Gastrocnemius medialis (tissue), 4 donors: Measurements from ENCODE around the gene SORBS1.

Experiments used
- POLR2A ChIP-seq, 2 donors: fragments of 450-650 bp; IDR thresholded peaks; one replicate each; pipeline ENCODE4 v1.6.1; 2017; ENCODE audit warnings: antibody characterized with exemption in 2 of 2, mild to moderate bottlenecking in 2 of 2, moderate library complexity in 2 of 2
- TF ChIP-seq, protein P1 (sequence below), 5 experiments: fragments of 450-650 bp in 3 of 5; fragments of 200-600 bp in 2 of 5; sonication (generic) in 2 of 5; IDR thresholded peaks in 4 of 5; conservative IDR thresholded peaks in 1 of 5; 1 replicate in 4 of 5; 2 replicates in 1 of 5; pipeline ENCODE4 v1.5.1; 2016 to 2019; ENCODE audit warnings: antibody characterized with exemption in 5 of 5, mild to moderate bottlenecking in 3 of 5, moderate library complexity in 3 of 5

DNA sequence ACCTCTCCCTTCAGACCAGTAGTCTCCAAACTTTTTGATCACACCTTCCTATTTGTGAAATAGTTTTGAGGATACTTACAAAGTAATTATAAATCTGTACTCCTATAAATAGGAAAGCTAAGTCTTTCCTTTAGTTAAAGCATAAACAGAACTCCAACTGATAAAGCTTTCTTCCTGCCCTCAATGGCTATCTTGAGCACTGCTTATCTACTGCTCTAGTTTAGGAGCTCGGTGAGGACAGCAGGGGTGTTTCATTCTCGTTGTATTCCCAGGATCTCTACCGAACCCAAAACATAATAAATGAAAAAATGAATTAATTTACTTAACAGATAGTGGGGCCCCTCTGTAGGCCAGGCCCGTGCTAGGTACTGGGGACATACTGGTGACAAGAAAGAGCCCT is 17.7 kb downstream of the SORBS1 start:
- TF ChIP-seq, protein P1, sequence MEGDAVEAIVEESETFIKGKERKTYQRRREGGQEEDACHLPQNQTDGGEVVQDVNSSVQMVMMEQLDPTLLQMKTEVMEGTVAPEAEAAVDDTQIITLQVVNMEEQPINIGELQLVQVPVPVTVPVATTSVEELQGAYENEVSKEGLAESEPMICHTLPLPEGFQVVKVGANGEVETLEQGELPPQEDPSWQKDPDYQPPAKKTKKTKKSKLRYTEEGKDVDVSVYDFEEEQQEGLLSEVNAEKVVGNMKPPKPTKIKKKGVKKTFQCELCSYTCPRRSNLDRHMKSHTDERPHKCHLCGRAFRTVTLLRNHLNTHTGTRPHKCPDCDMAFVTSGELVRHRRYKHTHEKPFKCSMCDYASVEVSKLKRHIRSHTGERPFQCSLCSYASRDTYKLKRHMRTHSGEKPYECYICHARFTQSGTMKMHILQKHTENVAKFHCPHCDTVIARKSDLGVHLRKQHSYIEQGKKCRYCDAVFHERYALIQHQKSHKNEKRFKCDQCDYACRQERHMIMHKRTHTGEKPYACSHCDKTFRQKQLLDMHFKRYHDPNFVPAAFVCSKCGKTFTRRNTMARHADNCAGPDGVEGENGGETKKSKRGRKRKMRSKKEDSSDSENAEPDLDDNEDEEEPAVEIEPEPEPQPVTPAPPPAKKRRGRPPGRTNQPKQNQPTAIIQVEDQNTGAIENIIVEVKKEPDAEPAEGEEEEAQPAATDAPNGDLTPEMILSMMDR (IDR thresholded peaks at IDR 0.05 in 4 of 5, conservative IDR thresholded peaks at IDR 0.05 in 1 of 5) = no peak
- no peak for TF ChIP-seq POLR2A (IDR thresholded peaks at IDR 0.05)
